ENCODE results near the gene TLE7.

Gene TLE7

GRCh38 chr16:71442051-71442440 is at the start of gene TLE7:
TLE7 (minus strand) TSS chr16:71442054; CDS start chr16:71433324, 8,730 bp downstream.
- no peak for DNase-seq (ENCODE audit: low read depth)

GRCh38 chr16:71491054-71491453 is 49.2 kb upstream of the TLE7 start:
- no peak for DNase-seq (ENCODE audit: low read depth)

- no peak for DNase-seq (ENCODE audit: low read depth)
Measured at GRCh38 chr16:71490361-71490760, 48.5 kb upstream of the TLE7 start.

GRCh38 chr16:71489122-71489521 is 47.3 kb upstream of the TLE7 start, which contains the start of gene ZNF19:
ZNF19 (minus strand) TSS chr16:71489324; CDS start chr16:71482114, 7,210 bp downstream.
- no peak for DNase-seq (ENCODE audit: low read depth)

- peak; percentile 96 for DNase-seq (ENCODE audit: low read depth)
Measured at GRCh38 chr16:71484006-71484893, 42.4 kb upstream of the TLE7 start.

- DNase-seq (ENCODE audit: low read depth): no peak
Measured at GRCh38 chr16:71482569-71482968, 40.7 kb upstream of the TLE7 start.

GRCh38 chr16:71480956-71481355 is 39.1 kb upstream of the TLE7 start:
- DNase-seq (ENCODE audit: low read depth): no peak

GRCh38 chr16:71479420-71479819 is 37.6 kb upstream of the TLE7 start:
- DNase-seq (ENCODE audit: low read depth): peak; percentile 56

- DNase-seq (ENCODE audit: low read depth): no peak
Measured at GRCh38 chr16:71476457-71477124, 34.7 kb upstream of the TLE7 start.

- DNase-seq (ENCODE audit: low read depth): peak; percentile 89
Measured at GRCh38 chr16:71474864-71475263, 33.0 kb upstream of the TLE7 start.

GRCh38 chr16:71473891-71474290 is 32.0 kb upstream of the TLE7 start:
- peak; percentile 16 for DNase-seq (ENCODE audit: low read depth)

- no peak for DNase-seq (ENCODE audit: low read depth)
Measured at GRCh38 chr16:71472931-71473330, 31.1 kb upstream of the TLE7 start.

GRCh38 chr16:71472051-71472450 is 30.2 kb upstream of the TLE7 start:
- DNase-seq (ENCODE audit: low read depth): no peak

GRCh38 chr16:71467810-71468209 is 26.0 kb upstream of the TLE7 start:
- peak; percentile 22 for DNase-seq (ENCODE audit: low read depth)

GRCh38 chr16:71464231-71464630 is 22.4 kb upstream of the TLE7 start:
- no peak for DNase-seq (ENCODE audit: low read depth)

- DNase-seq (ENCODE audit: low read depth): peak; percentile 69
Measured at GRCh38 chr16:71461686-71462648, 20.1 kb upstream of the TLE7 start, which contains the start of gene ZNF23. ZNF23 (minus strand) TSS chr16:71462247; CDS start chr16:71456796, 5,451 bp downstream.

GRCh38 chr16:71460941-71461340 is 19.1 kb upstream of the TLE7 start:
- DNase-seq (ENCODE audit: low read depth): no peak

- peak; percentile 87 for DNase-seq (ENCODE audit: low read depth)
Measured at GRCh38 chr16:71460236-71460635, 18.4 kb upstream of the TLE7 start.

- DNase-seq (ENCODE audit: low read depth): no peak
Measured at GRCh38 chr16:71459510-71459909, 17.7 kb upstream of the TLE7 start.

GRCh38 chr16:71456801-71457200 is 14.9 kb upstream of the TLE7 start:
- no peak for DNase-seq (ENCODE audit: low read depth)

GRCh38 chr16:71453036-71453435 is 11.2 kb upstream of the TLE7 start:
- peak; percentile 67 for DNase-seq (ENCODE audit: low read depth)

GRCh38 chr16:71449020-71449419 is 7.2 kb upstream of the TLE7 start:
- DNase-seq (ENCODE audit: low read depth): no peak
